ENCODE data around the gene SUMO4.

The SUMO4 gene

DNA sequence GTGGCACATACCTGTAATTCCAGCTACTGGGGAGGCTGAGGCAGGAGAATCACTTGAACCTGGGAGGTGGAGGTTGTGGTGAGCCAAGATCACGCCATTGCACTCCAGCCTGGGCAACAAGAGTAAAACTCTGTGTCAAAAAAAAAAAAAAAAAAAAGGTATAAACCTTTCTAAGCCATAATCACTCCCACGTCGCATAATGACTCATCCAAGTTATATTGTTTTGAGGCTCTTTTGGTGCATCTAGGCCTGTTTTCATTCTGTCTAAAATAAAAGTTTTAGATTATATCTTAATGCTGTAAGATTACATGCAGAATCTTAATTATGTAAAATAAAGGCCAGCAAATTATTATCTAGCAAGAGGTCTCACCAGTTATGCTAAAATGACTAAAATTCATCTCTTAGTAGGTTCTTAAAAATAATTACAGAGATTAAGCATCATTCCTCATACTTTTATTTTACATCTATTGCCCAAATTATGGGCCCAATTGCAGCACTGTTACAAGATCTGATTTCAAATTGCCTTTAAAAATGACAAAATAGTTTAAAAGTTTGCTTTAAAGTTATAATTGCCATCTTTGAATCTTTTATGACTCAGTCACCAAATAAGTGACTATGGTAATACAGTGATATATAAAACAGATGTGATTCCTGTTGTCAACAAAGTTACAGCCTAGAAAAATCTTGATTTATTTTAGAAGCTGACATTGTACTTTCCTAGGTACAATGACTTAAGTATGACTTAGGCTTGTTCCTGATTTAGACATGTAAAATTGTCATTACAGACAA is 10.4 kb upstream of the SUMO4 start:
- no peak for DNase-seq (ENCODE audit: low read depth in 2 of 2)

- no peak for DNase-seq (ENCODE audit: low read depth in 2 of 2)
These were observed 8.0 kb upstream of the SUMO4 start for GRCh38 chr6:149392093-149392492.

- no peak for DNase-seq (ENCODE audit: low read depth in 2 of 2)
These were observed 7.5 kb upstream of the SUMO4 start for GRCh38 chr6:149392535-149392934.

DNA sequence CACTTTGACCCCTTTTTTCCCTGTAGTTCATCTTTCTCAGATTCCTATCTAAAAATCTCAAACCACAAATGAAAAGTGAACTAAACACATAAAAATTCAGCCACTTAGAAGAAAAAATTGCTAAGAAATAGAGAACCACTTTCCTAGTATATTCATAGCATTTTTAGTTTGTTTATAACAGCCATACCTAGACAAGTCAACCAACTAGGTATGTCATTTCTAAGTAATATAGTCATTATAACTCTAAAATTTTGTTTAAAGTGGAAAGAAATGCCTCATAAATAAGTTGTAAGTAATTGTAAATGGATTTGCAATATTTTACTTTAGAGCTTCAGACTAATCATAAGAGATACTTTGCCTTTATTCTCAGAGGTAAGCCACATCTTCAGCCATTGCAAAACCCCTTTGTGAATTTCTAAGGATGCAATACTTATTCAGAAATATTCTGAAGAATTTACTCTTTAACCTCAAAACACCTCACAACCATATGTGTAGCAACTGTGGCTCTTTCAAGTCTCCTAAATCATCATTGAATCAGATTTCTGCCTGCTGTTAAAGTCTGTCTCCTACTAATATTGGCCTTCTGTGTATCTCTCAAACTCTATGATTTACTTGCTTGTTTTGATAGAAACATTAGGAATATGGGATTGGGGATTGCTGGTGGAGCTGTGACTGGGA is 6.9 kb upstream of the SUMO4 start:
- DNase-seq (ENCODE audit: low read depth in 2 of 2), result no peak

DNA sequence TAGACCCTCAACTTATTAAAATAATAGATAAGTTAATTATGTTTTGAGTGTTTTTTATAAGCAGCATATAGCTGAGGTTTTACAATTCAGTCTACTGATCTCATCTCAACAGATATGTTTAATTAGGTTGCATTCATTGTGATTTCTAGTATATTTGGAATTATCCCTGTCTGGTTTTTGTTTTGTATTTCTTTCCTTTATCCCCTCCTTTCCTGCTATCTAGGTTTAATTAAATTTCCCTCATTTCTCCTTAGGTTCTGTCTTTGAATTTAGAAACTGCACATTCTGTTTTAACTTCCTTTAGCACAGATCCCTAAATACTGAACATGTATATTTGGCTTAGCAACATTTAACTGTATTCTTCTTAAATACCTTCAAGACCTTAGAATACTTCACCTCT is 4.9 kb upstream of the SUMO4 start:
- DNase-seq (ENCODE audit: low read depth in 2 of 2), result no peak

GRCh38 chr6:149397384-149397783 is 2.7 kb upstream of the SUMO4 start:
- no peak for DNase-seq (ENCODE audit: low read depth in 2 of 2)

GRCh38 chr6:149403534-149403933 is 3.5 kb downstream of the SUMO4 start:
- DNase-seq (ENCODE audit: low read depth in 2 of 2), result no peak

GRCh38 chr6:149405823-149406765 is 6.0 kb downstream of the SUMO4 start:
- DNase-seq (ENCODE audit: low read depth in 2 of 2), result no peak

GRCh38 chr6:149409617-149410016 is 9.6 kb downstream of the SUMO4 start:
- DNase-seq (ENCODE audit: low read depth in 2 of 2), result no peak

GRCh38 chr6:149410557-149410956 is 10.5 kb downstream of the SUMO4 start:
- DNase-seq (ENCODE audit: low read depth in 2 of 2), result no peak

DNA sequence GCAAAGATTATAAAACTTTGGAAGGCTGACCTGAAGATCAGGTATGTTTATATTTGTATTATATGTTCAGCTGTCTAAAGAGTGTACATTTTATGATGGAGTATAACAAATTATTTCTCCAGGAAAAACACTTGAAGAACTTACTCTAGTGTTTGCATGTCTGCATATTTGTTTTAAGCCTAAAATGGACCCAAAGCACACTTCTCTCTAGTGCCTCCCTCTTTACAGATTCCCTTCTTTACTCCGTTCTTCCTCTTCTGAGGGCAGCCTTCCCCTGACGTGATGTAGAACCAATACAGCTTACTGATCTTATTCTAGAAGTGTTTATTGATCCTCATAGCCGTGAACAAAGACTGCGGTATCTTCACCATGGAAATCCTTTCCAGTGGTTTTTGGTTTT is 13.9 kb downstream of the SUMO4 start:
- DNase-seq (ENCODE audit: low read depth in 2 of 2), result no peak

DNA sequence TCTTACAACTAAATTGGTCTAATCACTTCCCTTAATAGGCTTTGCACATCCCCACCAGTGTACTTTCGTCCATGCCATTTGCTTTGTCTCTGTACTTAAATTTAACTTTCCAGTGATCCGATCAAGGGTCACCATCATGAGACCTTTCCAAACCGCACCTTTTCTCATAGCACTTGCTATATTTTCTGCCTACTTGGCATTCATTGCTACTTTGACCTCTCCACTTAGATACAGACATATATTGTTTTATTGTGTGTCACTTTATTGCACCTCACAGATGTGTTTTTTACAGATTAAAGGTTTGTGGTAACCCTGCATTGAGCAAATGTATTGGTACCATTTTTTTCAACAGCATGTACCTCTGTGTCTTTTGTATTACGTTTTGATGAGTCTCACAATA is 14.8 kb downstream of the SUMO4 start:
- DNase-seq (ENCODE audit: low read depth in 2 of 2), result no peak

DNA sequence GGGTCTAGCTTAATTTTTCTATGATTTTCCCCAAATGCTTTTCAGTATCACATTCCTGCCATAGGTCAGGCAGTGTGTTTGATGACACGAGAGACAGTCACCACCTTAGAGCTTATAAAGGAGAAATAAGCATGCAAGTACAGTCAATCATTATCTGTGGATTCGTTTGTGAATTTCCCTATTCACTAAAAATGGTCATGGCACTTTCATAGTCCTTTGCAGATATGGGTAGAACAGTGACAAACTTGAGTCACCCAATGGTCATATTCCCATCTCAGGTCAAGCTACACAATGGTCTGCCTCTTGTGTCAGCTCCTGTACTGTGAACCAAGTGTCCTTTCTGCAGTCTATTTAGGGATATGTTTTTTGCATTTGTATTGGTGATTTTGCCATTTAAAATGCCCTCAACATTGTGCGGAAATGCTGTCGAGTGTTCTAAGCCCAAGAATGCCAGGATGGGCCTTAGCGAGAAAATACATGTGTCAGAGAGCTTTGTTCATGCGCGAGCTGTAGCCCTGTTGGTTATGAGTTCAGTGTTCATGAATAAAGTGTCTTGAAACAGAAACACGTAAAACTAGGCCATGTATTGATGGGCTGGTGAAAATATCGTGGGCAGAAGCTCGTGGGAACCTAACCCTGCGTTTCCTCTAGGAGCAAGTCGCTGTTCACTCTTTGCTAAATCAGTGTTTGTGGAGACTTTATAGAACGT is 19.8 kb downstream of the SUMO4 start:
- no peak for DNase-seq (ENCODE audit: low read depth in 2 of 2)

DNA sequence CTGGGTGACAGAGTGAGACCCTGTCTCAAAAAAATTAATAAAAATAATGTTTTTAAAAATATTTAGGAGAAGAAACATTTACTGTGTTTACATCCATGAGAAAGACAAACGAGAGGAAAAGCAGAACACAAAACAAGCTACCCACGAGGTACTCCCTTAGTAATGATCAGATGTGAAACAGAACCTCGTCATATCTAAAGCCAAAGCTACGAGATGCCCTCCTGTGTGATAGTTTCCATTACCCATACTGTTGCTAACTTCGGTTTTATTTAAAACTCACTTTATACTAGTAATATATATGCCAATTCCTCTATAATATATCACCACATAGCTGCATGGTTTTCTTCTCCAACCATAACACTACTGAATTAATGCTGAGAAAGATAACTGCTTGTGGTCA is 21.1 kb downstream of the SUMO4 start:
- no peak for DNase-seq (ENCODE audit: low read depth in 2 of 2)

DNA sequence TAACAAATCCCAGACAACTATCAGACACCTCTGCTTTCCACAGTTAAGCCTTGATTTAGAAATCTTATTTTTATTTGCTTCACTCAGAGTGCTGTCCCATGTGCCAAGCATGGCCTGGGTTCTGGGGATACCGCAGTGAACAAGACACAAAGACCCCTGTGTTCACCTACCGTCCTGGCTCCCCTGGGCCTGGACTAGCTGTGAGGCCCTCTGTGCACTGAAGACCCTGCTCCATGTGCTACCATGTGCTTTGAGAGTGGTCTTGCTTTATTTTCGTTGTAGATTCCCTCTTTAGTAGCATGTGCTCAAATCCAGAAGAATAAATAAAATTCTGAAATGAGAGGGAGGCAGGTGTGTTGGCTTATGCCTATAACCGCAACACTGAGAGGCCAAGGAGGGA is 22.5 kb downstream of the SUMO4 start:
- DNase-seq (ENCODE audit: low read depth in 2 of 2), result no peak

DNA sequence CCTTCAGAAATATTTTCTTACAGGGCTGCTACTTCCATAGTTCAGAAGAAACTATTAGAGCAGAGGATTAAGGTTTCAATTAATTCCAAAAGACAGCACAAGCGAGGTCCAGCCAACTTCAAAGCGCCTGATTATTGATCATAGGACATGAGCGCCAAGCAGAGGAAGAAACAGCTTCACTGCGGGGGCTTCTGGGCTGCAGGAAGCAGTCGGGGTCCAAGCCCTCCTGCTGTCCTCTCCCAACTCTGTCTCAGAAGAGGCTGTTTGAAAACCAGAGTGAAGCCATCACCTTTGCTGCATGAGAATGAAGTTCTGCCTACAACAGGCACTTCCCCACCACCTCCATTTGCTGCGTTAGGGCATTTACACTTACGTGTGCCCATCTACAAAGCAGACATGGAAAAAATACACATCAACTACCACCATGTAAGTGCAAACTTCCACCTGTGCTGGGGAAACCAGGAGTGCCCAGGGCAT is 23.9 kb downstream of the SUMO4 start:
- DNase-seq (ENCODE audit: low read depth in 2 of 2), result no peak

DNA sequence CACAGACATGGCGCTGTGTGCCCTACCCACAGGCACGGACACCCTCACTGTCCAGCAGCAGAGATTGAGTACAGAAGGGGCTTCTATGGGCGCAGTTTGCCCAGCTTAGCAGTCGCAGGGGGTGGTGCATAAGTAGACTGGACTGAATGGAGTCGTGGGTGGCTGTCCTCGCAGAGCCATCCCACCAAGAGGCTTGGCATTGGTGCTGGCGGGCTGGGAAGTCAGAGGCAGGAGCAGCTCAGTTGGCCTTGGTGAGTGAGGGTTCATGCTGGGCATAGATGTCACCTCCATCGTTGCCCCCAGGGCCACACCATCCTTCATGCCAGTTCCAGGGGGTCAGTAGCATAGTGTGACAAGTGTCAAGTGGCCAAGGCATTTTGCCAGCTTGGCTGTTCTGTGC is 25.2 kb downstream of the SUMO4 start:
- DNase-seq (ENCODE audit: low read depth in 2 of 2), result no peak

GRCh38 chr6:149425754-149426153 is 25.7 kb downstream of the SUMO4 start:
- no peak for DNase-seq (ENCODE audit: low read depth in 2 of 2)

DNA sequence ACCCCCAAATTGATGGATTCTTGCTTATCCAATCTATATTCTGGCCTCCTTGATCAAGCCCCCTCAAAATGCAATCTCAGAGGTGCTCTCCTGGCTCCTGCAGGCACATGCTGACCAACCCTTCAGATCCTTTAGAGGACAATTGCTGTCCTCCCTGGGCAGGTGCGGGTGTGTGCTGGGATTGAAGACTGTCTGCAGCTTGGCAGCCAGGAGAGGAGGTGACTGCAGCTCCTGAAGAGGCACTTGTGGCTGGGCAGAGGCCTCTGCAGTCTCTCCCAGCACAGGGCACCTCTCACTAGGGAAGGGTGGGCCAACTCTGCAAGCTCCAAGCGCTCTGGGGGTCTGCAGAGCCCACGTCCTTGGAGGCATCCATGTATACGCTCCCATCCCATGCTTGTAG is 28.5 kb downstream of the SUMO4 start:
- DNase-seq (ENCODE audit: low read depth in 2 of 2), result no peak

GRCh38 chr6:149429427-149430360 is 29.6 kb downstream of the SUMO4 start:
- DNase-seq (ENCODE audit: low read depth in 2 of 2), result no peak
